ENCODE measurements around the gene TMEM178A.

DNA sequence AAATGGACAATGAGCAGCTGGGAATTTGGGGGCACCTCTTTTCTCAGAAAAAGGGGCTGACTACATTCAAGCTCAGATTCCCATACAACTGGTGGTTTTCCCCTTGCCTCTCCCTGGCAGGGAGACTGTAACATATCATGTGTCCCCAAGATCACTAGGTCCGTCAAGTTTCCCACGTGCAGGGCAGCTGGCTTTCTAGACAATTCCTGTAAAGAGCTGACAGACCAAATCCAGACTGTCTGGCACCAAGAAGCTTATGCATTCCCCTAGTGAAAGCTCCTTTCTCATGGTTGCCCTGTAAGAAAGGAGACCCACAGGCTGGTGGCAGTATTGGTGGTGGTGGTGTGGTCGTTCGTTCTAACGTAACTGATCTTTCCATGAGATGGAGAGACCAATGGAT is 64.6 kb downstream of the TMEM178A start:
- TF ChIP-seq, protein P1, sequence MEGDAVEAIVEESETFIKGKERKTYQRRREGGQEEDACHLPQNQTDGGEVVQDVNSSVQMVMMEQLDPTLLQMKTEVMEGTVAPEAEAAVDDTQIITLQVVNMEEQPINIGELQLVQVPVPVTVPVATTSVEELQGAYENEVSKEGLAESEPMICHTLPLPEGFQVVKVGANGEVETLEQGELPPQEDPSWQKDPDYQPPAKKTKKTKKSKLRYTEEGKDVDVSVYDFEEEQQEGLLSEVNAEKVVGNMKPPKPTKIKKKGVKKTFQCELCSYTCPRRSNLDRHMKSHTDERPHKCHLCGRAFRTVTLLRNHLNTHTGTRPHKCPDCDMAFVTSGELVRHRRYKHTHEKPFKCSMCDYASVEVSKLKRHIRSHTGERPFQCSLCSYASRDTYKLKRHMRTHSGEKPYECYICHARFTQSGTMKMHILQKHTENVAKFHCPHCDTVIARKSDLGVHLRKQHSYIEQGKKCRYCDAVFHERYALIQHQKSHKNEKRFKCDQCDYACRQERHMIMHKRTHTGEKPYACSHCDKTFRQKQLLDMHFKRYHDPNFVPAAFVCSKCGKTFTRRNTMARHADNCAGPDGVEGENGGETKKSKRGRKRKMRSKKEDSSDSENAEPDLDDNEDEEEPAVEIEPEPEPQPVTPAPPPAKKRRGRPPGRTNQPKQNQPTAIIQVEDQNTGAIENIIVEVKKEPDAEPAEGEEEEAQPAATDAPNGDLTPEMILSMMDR (IDR thresholded peaks at IDR 0.05) = no peak
- TF ChIP-seq EZH2phosphoT487 (IDR thresholded peaks at IDR 0.05) (no peak), EZH2 (IDR thresholded peaks at IDR 0.05) (no peak)

All from neural progenitor cell (in vitro differentiated cells).